OCI-LY3 (cell line): Measurements from ENCODE around the gene SULF2.

ENCODE experiments used
- CTCF ChIP-seq: fragments of 200-600, 300-600 bp; sonication (generic); IDR thresholded peaks from 2 replicates; pipeline ENCODE4 v1.5.1; 2014; ENCODE audit warnings: antibody characterized with exemption, low read length, low read depth
- EZH2phosphoT487 ChIP-seq: fragments of 200-600 bp; shearing (Covaris generic); IDR thresholded peaks from 2 replicates; pipeline ENCODE4 v1.6.1; 2018; ENCODE audit warnings: antibody characterized with exemption, mixed run types, low read depth

- no peak for TF ChIP-seq CTCF
- TF ChIP-seq EZH2phosphoT487: no peak
Measured at GRCh38 chr20:47629907-47630306, 155.4 kb downstream of the SULF2 start.
